IMR-90 (cell line): ENCODE results near the gene GPRIN3. TPM values are rescaled to one million over a fixed set of nuclear protein-coding genes. Genes with fewer than 3 reads are reported as not detected.
A peak's percentile ranks its signal among the peaks of the same experiment; 100 is the strongest.

Experiments used
- ATAC-seq: fragments of 200-7000 bp; cut with Tn5 transposase; 2 replicates; pipeline ENCODE4 v1.9.1; 2020; ENCODE audit warnings: low read depth, mild to moderate bottlenecking, moderate library complexity
- BruUV-seq: library from RNA; stranded (reverse); fragments of 400-500 nt; replicated peaks from 2 replicates; lab custom pipeline; 2021; lab: Mats Ljungman, UMichigan
- CTCF ChIA-PET: fragments of 300-600 bp; formaldehyde crosslinking; extraction: SDS; loops from one replicate; lab custom pipeline; 2021; ENCODE audit warnings: antibody characterized with exemption; lab: Yijun Ruan, JAX
- POLR2A ChIA-PET: fragments of 300-600 bp; sonication (Branson Sonifier 250); formaldehyde crosslinking; loops from one replicate; lab custom pipeline; 2022; ENCODE audit warnings: antibody characterized with exemption; ENCODE audit not compliant: unreplicated experiment; lab: Charles Lee
- DNase-seq: peaks from one replicate; pipeline ENCODE4 v3.0.0; 2013
- H2AFZ ChIP-seq: replicated peaks from 2 replicates; pipeline ENCODE3; 2013; ENCODE audit warnings: low read length, mild to moderate bottlenecking; ENCODE audit not compliant: poor library complexity
- H2AK5ac ChIP-seq: 2 replicates; pipeline ENCODE4 v1.6.1; 2013; ENCODE audit warnings: low read depth, low read length, inconsistent platforms
- H2AK9ac ChIP-seq: replicated peaks from 2 replicates; pipeline ENCODE3; 2013; ENCODE audit warnings: mild to moderate bottlenecking, low read depth, low read length, moderate library complexity; ENCODE audit not compliant: poor library complexity
- H2BK120ac ChIP-seq: 2 replicates; pipeline ENCODE4 v1.6.1; 2013; ENCODE audit warnings: low read depth, low read length, inconsistent platforms
- H2BK15ac ChIP-seq: 3 replicates; pipeline ENCODE4 v1.6.1; 2013; ENCODE audit warnings: low read depth, low read length, inconsistent platforms
- H2BK20ac ChIP-seq: 2 replicates; pipeline ENCODE4 v1.6.1; 2013; ENCODE audit warnings: low read depth, mild to moderate bottlenecking, inconsistent platforms, low read length, moderate library complexity
- H2BK5ac ChIP-seq: 2 replicates; pipeline ENCODE4 v1.6.1; 2013; ENCODE audit warnings: mild to moderate bottlenecking, low read depth, low read length, inconsistent platforms; ENCODE audit not compliant: poor library complexity, severe bottlenecking
- H3K14ac ChIP-seq: replicated peaks from 2 replicates; pipeline ENCODE4 v1.6.1; 2013; ENCODE audit warnings: low read depth, low read length, inconsistent platforms
- H3K18ac ChIP-seq: 2 replicates; pipeline ENCODE4 v1.6.1; 2013; ENCODE audit warnings: low read depth, low read length, control low read depth
- H3K23ac ChIP-seq: 2 replicates; pipeline ENCODE4 v1.6.1; 2013; ENCODE audit warnings: low read depth, low read length, inconsistent platforms
- H3K27ac ChIP-seq: 2 replicates; pipeline ENCODE4 v1.5.1; 2013; ENCODE audit warnings: mild to moderate bottlenecking, control low read depth, low read length; ENCODE audit not compliant: insufficient read depth
- H3K27me3 ChIP-seq: 2 replicates; pipeline ENCODE4 v1.6.1; 2013; ENCODE audit warnings: low read length; ENCODE audit not compliant: control insufficient read depth, insufficient read depth
- H3K36me3 ChIP-seq: 2 replicates; pipeline ENCODE4 v1.6.1; 2013; ENCODE audit warnings: low read length, mixed read lengths; ENCODE audit not compliant: control insufficient read depth, insufficient read depth
- H3K4ac ChIP-seq: 2 replicates; pipeline ENCODE4 v1.6.1; 2013; ENCODE audit warnings: low read depth, low read length, inconsistent platforms
- H3K4me1 ChIP-seq: 2 replicates; pipeline ENCODE4 v1.6.1; 2013; ENCODE audit warnings: low read length, mixed read lengths; ENCODE audit not compliant: control insufficient read depth, insufficient read depth
- H3K4me2 ChIP-seq: 2 replicates; pipeline ENCODE4 v1.6.1; 2013; ENCODE audit warnings: low read depth, mild to moderate bottlenecking, control low read depth, low read length, moderate library complexity
- H3K4me3 ChIP-seq: 2 replicates; pipeline ENCODE4 v1.5.1; 2013; ENCODE audit warnings: low read depth, mild to moderate bottlenecking, control low read depth, low read length, moderate library complexity; ENCODE audit not compliant: insufficient read depth
- H3K56ac ChIP-seq: 2 replicates; pipeline ENCODE4 v1.6.1; 2013; ENCODE audit warnings: low read length, inconsistent platforms; ENCODE audit not compliant: insufficient read depth; ENCODE audit errors: extremely low read depth
- H3K79me1 ChIP-seq, 2 experiments: 2 replicates each; pipeline ENCODE4 v1.6.1; 2013; ENCODE audit warnings: low read length in 2 of 2, inconsistent platforms in 1 of 2, low read depth in 1 of 2
- H3K9ac ChIP-seq: 2 replicates; pipeline ENCODE4 v1.6.1; 2013; ENCODE audit warnings: low read depth, low read length, control low read depth
- H3K9me1 ChIP-seq: 2 replicates; pipeline ENCODE4 v1.6.1; 2013; ENCODE audit warnings: low read length, inconsistent platforms; ENCODE audit not compliant: insufficient read depth
- H3K9me3 ChIP-seq: 2 replicates; pipeline ENCODE4 v1.6.1; 2013; ENCODE audit warnings: low read length; ENCODE audit not compliant: control insufficient read depth, insufficient read depth
- H4K20me1 ChIP-seq: 2 replicates; pipeline ENCODE4 v1.6.1; 2013; ENCODE audit warnings: low read length, inconsistent platforms; ENCODE audit not compliant: insufficient read depth
- H4K5ac ChIP-seq: 2 replicates; pipeline ENCODE4 v1.6.1; 2013; ENCODE audit warnings: mild to moderate bottlenecking, low read depth, low read length, control low read depth
- H4K8ac ChIP-seq, 2 experiments: 2 replicates each; pipeline ENCODE4 v1.6.1; 2013; ENCODE audit warnings: low read depth in 2 of 2, low read length in 2 of 2, control low read depth in 1 of 2, inconsistent platforms in 1 of 2
- H4K91ac ChIP-seq: 2 replicates; pipeline ENCODE4 v1.6.1; 2013; ENCODE audit warnings: low read depth, low read length, inconsistent platforms; ENCODE audit not compliant: insufficient read depth
- CEBPB ChIP-seq: IDR thresholded peaks from 2 replicates; pipeline ENCODE4 v1.6.1; 2012; ENCODE audit warnings: low read depth, low read length, improper control_type of control experiment
- FOS ChIP-seq: fragments of 150-350 bp; IDR thresholded peaks from 2 replicates; pipeline ENCODE4 v1.6.1; 2016; ENCODE audit warnings: low read depth, low read length
- MXI1 ChIP-seq: IDR thresholded peaks from 2 replicates; pipeline ENCODE4 v1.6.1; 2012; ENCODE audit warnings: low read depth, mild to moderate bottlenecking, low read length, moderate library complexity, borderline replicate concordance
- NFE2L2 ChIP-seq: fragments of 150-350 bp; IDR thresholded peaks from 2 replicates; pipeline ENCODE4 v1.6.1; 2016; ENCODE audit warnings: low read depth, mild to moderate bottlenecking, low read length
- POLR2A ChIP-seq: IDR thresholded peaks from 2 replicates; pipeline ENCODE4 v1.6.1; 2012; ENCODE audit warnings: mild to moderate bottlenecking, low read depth, low read length
- RCOR1 ChIP-seq: IDR thresholded peaks from 2 replicates; pipeline ENCODE4 v1.6.1; 2012; ENCODE audit warnings: mild to moderate bottlenecking, low read length, improper control_type of control experiment; ENCODE audit not compliant: insufficient replicate concordance
- RFX5 ChIP-seq: IDR thresholded peaks from 2 replicates; pipeline ENCODE4 v1.8.0; 2012; ENCODE audit warnings: low read depth, mild to moderate bottlenecking, low read length, moderate library complexity
- WGBS, 2 experiments: methylation state at CpG; one replicate each; pipeline versions ENCODE4 v1.1.5 to v1.1.7; 2013; ENCODE audit warnings: missing lambda C conversion rate in 2 of 2; ENCODE audit not compliant: insufficient read length in 1 of 2; ENCODE audit errors: extremely low coverage in 2 of 2; 5-methylcytosine and 5-hydroxymethylcytosine counted together
- dilution Hi-C: fragments of 300-500 bp; cut with HindIII; formaldehyde crosslinking; loops from one replicate; pipeline ENCODE4 v1.14.3; 2018; ENCODE audit warnings: low sequenced_read_pairs; ENCODE audit not compliant: unreplicated experiment
- in situ Hi-C: fragments of 300-500 bp; cut with MboI; formaldehyde crosslinking; loops from 3 replicates; pipeline ENCODE4 v1.14.3; 2019; ENCODE audit warnings: low sequenced_read_pairs, inconsistent platforms, mixed read lengths
- intact Hi-C: fragments of 100-400 bp; cut with micrococcal nuclease; formaldehyde crosslinking; loops from 2 replicates; pipeline ENCODE4 v1.10.0; 2022
- polyA plus RNA-seq, 3 experiments: library from polyadenylated mRNA; depleted of rRNA; stranded (reverse); fragments of >200 nt; gene quantifications; 2 replicates each; pipeline ENCODE4 v1.2.3, GENCODE V29; 2012; ENCODE audit warnings: low replicate concordance in 1 of 3
- total RNA-seq: library from RNA; depleted of rRNA; stranded (reverse); fragments of >200 nt; gene quantifications from 2 replicates; pipeline ENCODE4 v1.2.3, GENCODE V29; 2012
- TF ChIP-seq, protein P1 (sequence below): fragments of 150-350 bp; IDR thresholded peaks from 2 replicates; pipeline ENCODE4 v1.6.1; 2017; ENCODE audit warnings: mild to moderate bottlenecking, antibody characterized with exemption, low read length, low read depth

GPRIN3 gene
- total and polyA plus RNA-seq, 2 of the 4 experiments (the other 2 are of a cell fraction): under 0.01 TPM; not detected in 1

DNA sequence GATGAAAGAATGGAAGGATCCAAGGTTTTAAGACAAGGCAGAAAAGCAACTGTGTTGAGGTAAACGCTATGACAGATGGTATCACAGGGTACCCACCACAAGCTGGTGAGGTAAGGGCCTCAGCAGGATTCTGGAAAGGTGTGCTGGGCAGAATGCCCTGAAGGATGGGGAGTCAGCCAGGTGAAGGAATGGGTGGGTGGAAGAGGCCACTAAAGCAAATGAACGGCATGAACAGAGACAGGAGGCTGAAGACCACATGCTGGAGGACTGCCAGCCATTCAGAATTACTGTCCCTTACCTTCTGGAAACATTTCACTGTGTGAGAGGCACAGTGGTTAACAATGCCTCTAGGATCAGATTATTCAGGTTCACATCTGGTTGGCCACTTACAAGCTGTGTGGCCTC, 23.6 kb downstream of the GPRIN3 start:
- Histone ChIP-seq H3K27ac (no peak overlapping the region), H2BK20ac (no peak overlapping the region), H3K4me3 (no peak overlapping the region), H4K8ac (no peak overlapping the region), H3K9ac (no peak overlapping the region), H4K91ac (no peak overlapping the region), H3K4me2 (no peak overlapping the region), H3K27me3 (peaks cover 5% of the 10 kb centered on the region), H3K79me1 (no peaks in the 10 kb centered on the region), H3K9me3 (no peaks in the 10 kb centered on the region), H4K20me1 (no peaks in the 10 kb centered on the region), H2BK15ac (no peak overlapping the region), H3K4ac (no peak overlapping the region), H3K9me1 (no peaks in the 10 kb centered on the region), H2BK120ac (no peak overlapping the region), H4K5ac (no peak overlapping the region), H3K14ac (no peak overlapping the region), H2AK5ac (no peak overlapping the region), H2BK5ac (no peak overlapping the region), H3K56ac (no peak overlapping the region), H2AK9ac (no peak overlapping the region), H3K18ac (no peak overlapping the region), H2AFZ (peak overlapping the region; percentile 40), H3K36me3 (no peaks in the 10 kb centered on the region), H3K4me1 (no peaks in the 10 kb centered on the region), H3K23ac (no peak overlapping the region)
- DNase-seq: no peak
- intact Hi-C loops: no loop called here
- no CpG with 5 or more reads among the region's 2 CpGs for WGBS, 2 experiments
- in situ Hi-C loops: no loop called here
- POLR2A ChIA-PET: no interaction called here
- dilution Hi-C loops: no loop called here
- CTCF ChIA-PET: no interaction called here
- TF ChIP-seq MXI1: no peak
- TF ChIP-seq NFE2L2: no peak
- TF ChIP-seq CEBPB: no peak
- TF ChIP-seq RCOR1: no peak
- TF ChIP-seq FOS: no peak
- TF ChIP-seq, protein P1, sequence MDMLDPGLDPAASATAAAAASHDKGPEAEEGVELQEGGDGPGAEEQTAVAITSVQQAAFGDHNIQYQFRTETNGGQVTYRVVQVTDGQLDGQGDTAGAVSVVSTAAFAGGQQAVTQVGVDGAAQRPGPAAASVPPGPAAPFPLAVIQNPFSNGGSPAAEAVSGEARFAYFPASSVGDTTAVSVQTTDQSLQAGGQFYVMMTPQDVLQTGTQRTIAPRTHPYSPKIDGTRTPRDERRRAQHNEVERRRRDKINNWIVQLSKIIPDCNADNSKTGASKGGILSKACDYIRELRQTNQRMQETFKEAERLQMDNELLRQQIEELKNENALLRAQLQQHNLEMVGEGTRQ: no peak
- TF ChIP-seq POLR2A: no peak
- TF ChIP-seq RFX5: no peak
- BruUV-seq: no TSS peak
- no peak for ATAC-seq
